ENCODE results near the gene SPRED3.
"Not testable (repeated sequence)": the region's sequence is repeated elsewhere in the genome, so short reads cannot be mapped to it uniquely, and the experiment has no call there.

Gene SPRED3, protein sequence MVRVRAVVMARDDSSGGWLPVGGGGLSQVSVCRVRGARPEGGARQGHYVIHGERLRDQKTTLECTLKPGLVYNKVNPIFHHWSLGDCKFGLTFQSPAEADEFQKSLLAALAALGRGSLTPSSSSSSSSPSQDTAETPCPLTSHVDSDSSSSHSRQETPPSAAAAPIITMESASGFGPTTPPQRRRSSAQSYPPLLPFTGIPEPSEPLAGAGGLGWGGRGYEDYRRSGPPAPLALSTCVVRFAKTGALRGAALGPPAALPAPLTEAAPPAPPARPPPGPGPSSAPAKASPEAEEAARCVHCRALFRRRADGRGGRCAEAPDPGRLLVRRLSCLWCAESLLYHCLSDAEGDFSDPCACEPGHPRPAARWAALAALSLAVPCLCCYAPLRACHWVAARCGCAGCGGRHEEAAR

DNA sequence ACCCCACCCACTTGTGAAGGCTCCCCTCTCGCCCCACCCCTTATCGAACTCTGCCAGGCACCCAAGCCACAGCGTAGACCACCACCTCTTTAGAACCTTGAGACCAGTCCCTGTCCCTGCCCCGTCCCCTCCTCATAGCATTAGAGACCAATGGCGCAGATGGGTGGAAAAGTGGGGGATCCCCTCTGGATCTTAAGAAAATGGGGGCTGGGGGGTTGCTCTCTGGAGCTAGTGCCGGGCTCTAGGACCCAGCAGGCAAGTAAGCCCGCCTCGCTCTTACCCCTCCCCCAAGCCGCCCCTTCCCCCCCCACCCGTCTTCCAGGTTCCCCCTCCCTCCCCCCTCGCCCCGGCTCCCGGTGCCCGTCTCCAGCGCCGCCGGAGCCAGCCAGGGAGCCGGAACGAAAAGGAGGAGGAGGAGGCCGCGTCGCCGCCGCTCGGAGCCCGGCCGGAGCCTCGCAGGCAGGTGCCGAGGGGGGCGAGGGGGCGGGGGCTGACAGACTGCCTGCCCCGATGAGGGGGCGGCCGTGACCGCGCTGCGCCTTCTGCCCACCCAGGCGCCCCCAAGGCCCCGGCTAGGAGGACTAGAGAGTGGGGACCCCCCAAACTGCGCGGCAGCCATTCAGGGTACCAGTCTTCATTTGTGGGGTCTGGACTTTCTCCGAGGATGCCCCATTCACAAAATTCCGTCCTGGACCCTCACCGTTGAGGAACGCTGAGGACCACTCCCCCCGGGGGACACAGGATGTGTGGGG, at the start of gene SPRED3:
Gene SPRED3 (plus strand): TSS at position 349 of the 752 bp plus-strand sequence. CDS start 1,606 bp downstream, outside the sequence.
- H3K27ac ChIP-seq (ENCODE audit: low read depth, low read length), result peak within 1 kb of the TSS; percentile 51
- H3K9ac ChIP-seq (ENCODE audit: low read length), result peak within 1 kb of the TSS; percentile 81
- H3K4me1 ChIP-seq (ENCODE audit: control insufficient read depth, insufficient read depth, low read length), result peaks cover 25% of the 10 kb centered on the region
- H3K36me3 ChIP-seq (ENCODE audit: control insufficient read depth, insufficient read depth, low read length), result peaks cover 21% of the 10 kb centered on the region
- H3K4me3 ChIP-seq (ENCODE audit: low read depth, low read length), result peak within 1 kb of the TSS; percentile 97
- peaks cover 12% of the 10 kb centered on the region; the same call in 1 of the 2 replicates for H3K27me3 ChIP-seq (ENCODE audit: control insufficient read depth, insufficient read depth, low read length)
- no peaks in the 10 kb centered on the region for H3K9me3 ChIP-seq (ENCODE audit: control insufficient read depth, insufficient read depth, low read depth, low read length)

DNA sequence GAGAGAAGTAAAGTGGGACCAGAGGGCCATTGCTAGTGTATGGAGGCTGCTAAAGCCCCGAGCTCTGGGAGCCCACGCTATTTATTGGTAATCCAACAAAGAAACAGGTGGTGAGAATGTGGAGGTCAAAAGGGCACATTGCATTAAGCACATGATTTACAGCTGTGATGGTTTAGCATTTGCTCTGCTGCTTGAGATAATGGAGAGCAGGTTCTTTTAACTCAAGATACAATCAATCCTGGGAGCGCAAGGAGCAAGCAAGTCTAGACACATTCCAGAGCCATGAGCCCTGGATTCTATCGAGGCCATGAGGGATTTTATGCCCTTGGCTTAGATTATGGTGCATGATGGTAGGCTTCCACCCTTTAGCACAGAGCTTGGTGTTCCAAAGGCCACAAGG, 49.5 kb upstream of the SPRED3 start:
- H3K27me3 ChIP-seq (ENCODE audit: control insufficient read depth, insufficient read depth, low read length); H3K27ac ChIP-seq (ENCODE audit: low read depth, low read length); H3K36me3 ChIP-seq (ENCODE audit: control insufficient read depth, insufficient read depth, low read length); H3K9me3 ChIP-seq (ENCODE audit: control insufficient read depth, insufficient read depth, low read depth, low read length); H3K4me3 ChIP-seq (ENCODE audit: low read depth, low read length); H3K9ac ChIP-seq (ENCODE audit: low read length): not testable (repeated sequence)
- H3K4me1 ChIP-seq (ENCODE audit: control insufficient read depth, insufficient read depth, low read length), result peaks cover 15% of the 10 kb centered on the region

DNA sequence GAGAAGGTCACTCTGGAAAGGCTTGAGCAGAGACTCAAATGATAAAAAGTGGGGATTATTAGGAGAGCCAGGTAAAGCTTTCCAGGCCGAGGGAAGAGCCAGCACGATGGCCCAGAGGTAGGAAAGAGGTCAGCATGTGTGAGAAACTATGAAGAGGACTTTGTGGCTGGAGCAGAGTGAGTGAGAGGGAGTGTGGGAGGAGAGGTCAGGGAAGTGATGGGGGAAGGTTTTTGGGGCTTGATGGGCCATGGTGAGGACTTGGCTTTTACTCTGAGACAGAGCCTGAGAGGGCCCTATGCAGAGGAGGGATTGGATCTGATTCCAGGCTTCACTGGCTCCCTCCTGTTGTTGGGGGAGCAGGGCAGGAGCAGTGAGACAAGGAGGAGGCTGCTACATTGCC, 47.6 kb upstream of the SPRED3 start:
- peaks cover 15% of the 10 kb centered on the region for H3K4me1 ChIP-seq (ENCODE audit: control insufficient read depth, insufficient read depth, low read length)
- H3K9ac ChIP-seq (ENCODE audit: low read length), result no peak overlapping the region
- no peak overlapping the region for H3K4me3 ChIP-seq (ENCODE audit: low read depth, low read length)
- H3K27ac ChIP-seq (ENCODE audit: low read depth, low read length), result no peak overlapping the region
- no peaks in the 10 kb centered on the region for H3K9me3 ChIP-seq (ENCODE audit: control insufficient read depth, insufficient read depth, low read depth, low read length)
- no peaks in the 10 kb centered on the region for H3K27me3 ChIP-seq (ENCODE audit: control insufficient read depth, insufficient read depth, low read length)
- no peaks in the 10 kb centered on the region for H3K36me3 ChIP-seq (ENCODE audit: control insufficient read depth, insufficient read depth, low read length)

DNA sequence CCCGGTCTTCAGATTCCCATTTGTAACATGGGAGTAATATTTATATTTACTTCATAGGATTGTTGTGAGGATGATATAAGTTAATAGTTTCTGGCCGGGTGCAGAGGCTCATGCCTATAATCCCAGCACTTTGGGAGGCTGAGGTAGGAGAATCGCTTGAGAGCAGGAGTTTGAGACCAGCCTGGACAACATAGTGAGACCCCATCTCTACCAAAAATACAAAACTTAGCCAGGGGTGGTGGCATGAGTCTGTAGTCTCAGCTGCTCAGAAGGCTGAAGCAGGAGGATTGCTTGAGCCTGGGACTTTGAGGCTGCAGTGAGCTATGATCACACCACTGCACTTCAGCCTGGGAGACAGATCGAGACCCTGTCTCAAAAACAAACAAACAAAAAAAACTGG, 41.7 kb upstream of the SPRED3 start:
- Histone ChIP-seq H3K27ac (ENCODE audit: low read depth, low read length) (no peak overlapping the region), H3K4me1 (ENCODE audit: control insufficient read depth, insufficient read depth, low read length) (peaks cover 4% of the 10 kb centered on the region; the same call in 1 of the 2 replicates), H3K9ac (ENCODE audit: low read length) (no peak overlapping the region), H3K36me3 (ENCODE audit: control insufficient read depth, insufficient read depth, low read length) (no peaks in the 10 kb centered on the region), H3K4me3 (ENCODE audit: low read depth, low read length) (no peak overlapping the region), H3K27me3 (ENCODE audit: control insufficient read depth, insufficient read depth, low read length) (no peaks in the 10 kb centered on the region), H3K9me3 (ENCODE audit: control insufficient read depth, insufficient read depth, low read depth, low read length) (no peaks in the 10 kb centered on the region)

DNA sequence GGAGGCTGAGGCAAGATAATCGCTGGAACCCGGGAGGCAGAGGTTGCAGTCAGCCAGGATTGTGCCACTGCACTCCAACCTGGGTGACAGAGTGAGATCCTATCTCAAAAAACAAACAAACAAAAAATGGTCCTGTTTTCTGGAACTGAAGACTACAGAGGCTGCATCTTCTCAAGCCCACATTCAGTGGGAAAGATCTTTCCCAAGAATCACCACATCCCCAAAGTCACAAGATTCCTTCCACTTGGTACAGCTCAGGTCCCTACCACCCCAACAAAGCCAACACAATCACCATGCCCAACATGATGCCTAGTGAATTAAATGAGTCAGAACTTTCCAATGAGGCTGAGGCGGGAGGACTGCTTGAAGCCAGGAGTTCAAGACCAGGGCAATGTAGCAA, 37.6 kb upstream of the SPRED3 start:
- H3K9me3 ChIP-seq (ENCODE audit: control insufficient read depth, insufficient read depth, low read depth, low read length), result no peaks in the 10 kb centered on the region
- no peak overlapping the region for H3K9ac ChIP-seq (ENCODE audit: low read length)
- no peaks in the 10 kb centered on the region for H3K4me1 ChIP-seq (ENCODE audit: control insufficient read depth, insufficient read depth, low read length)
- H3K36me3 ChIP-seq (ENCODE audit: control insufficient read depth, insufficient read depth, low read length), result no peaks in the 10 kb centered on the region
- no peaks in the 10 kb centered on the region for H3K27me3 ChIP-seq (ENCODE audit: control insufficient read depth, insufficient read depth, low read length)
- H3K4me3 ChIP-seq (ENCODE audit: low read depth, low read length), result no peak overlapping the region
- H3K27ac ChIP-seq (ENCODE audit: low read depth, low read length), result no peak overlapping the region

DNA sequence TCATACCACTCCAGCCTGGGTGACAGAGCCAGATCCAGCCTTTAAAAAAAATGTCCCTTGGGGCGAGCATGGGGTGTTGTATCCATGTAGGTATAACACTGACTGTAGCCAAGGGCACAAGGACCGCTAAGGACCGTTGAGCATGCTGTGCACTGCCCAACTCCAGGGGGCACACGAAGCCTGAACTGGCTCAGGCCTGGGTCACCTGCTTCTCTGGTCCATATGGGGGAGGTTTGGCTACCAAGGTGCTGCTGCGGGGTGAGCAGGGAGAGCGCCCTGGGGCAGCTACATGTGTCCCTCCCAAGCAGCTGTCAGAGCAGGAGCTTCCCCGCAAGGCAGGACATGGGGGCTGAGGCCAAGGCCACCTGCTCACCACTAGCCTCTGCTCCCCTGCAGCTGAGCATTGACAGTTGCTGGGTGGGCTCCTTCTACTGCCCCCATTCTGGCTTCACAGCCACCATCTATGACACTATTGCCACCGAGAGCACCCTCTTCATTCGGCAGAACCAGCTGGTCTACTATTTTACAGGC, 36.6 kb upstream of the SPRED3 start:
- no peak overlapping the region for H3K4me3 ChIP-seq (ENCODE audit: low read depth, low read length)
- no peaks in the 10 kb centered on the region for H3K4me1 ChIP-seq (ENCODE audit: control insufficient read depth, insufficient read depth, low read length)
- no peak overlapping the region for H3K9ac ChIP-seq (ENCODE audit: low read length)
- H3K27ac ChIP-seq (ENCODE audit: low read depth, low read length), result no peak overlapping the region
- no peaks in the 10 kb centered on the region for H3K36me3 ChIP-seq (ENCODE audit: control insufficient read depth, insufficient read depth, low read length)
- H3K27me3 ChIP-seq (ENCODE audit: control insufficient read depth, insufficient read depth, low read length), result peaks cover 10% of the 10 kb centered on the region; the same call in 1 of the 2 replicates
- no peaks in the 10 kb centered on the region for H3K9me3 ChIP-seq (ENCODE audit: control insufficient read depth, insufficient read depth, low read depth, low read length)

DNA sequence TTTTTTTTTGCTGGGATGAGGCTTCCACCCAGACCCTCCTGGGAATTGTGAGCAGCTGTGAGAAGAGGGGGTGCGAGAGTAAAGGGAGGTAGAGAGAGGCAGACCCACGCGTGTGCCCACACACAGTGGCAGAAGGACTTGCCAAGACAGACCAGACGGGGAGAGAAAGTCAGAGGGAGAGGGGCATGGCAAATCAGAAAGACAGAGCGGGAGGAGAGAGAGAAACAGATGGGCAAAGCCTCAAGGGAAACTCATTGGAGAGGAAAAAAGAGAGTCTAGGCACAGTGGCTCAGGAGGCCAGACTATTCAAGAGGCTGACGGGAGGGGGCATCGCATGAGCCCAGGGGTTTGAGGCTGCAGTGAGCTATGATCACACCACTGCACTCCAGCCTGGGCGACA, 35.9 kb upstream of the SPRED3 start:
- no peak overlapping the region for H3K4me3 ChIP-seq (ENCODE audit: low read depth, low read length)

DNA sequence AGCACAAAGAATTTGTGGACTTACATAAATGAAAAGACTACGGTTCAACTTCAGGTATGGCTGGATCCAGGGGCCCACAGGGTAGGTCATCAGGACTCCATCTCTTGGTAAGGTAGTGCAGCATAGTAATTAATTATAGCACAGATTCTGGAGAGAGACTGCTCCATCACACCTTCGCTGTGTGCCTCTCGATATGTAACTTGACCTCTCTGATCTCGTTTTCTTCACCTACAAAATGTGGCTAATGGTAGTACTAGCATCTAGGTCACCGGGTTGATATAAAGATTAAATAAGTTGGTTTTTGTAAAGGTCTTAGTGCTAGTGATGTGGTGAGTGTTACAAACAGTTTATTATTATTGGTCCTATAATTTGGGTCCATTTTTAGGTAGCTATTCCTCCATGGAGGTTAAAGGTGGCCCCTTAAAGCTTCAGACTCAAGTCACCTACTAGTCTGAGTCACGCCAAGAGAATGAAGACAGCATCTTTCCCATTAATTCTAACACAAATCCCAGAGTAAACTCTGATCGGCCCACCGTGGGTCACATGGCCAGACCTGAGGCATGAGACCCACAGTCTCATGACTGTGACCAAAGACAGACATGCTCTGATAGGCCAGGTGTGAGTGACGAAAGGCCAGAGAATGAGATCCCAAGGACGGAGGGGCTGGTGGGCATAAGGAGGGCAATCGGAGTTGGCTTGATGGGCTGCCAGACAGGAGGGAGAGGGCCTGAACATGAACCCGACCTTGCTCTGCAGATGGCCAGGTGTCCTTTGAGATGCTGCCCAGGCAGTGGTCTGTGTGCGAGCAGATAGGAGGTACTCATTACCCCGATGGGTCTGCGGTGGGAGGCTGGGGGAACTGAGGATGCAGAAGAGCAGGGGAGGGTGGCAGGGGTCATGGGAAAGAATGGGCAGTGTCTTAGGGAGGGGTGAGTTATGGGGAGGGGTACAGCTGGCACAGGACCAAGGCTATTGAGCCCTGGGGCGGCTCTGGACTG, 32.5 kb upstream of the SPRED3 start:
- H3K27ac ChIP-seq (ENCODE audit: low read depth, low read length), result no peak overlapping the region
- no peak overlapping the region for H3K9ac ChIP-seq (ENCODE audit: low read length)
- no peak overlapping the region for H3K4me3 ChIP-seq (ENCODE audit: low read depth, low read length)
- no peaks in the 10 kb centered on the region for H3K9me3 ChIP-seq (ENCODE audit: control insufficient read depth, insufficient read depth, low read depth, low read length)
- peaks cover 45% of the 10 kb centered on the region for H3K27me3 ChIP-seq (ENCODE audit: control insufficient read depth, insufficient read depth, low read length)
- no peaks in the 10 kb centered on the region for H3K4me1 ChIP-seq (ENCODE audit: control insufficient read depth, insufficient read depth, low read length)
- no peaks in the 10 kb centered on the region for H3K36me3 ChIP-seq (ENCODE audit: control insufficient read depth, insufficient read depth, low read length)

More for the DNA sequence above, 35.9 kb upstream of the SPRED3 start:
- H3K9me3 ChIP-seq (ENCODE audit: control insufficient read depth, insufficient read depth, low read depth, low read length), result no peaks in the 10 kb centered on the region
- peaks cover 11% of the 10 kb centered on the region; the same call in 1 of the 2 replicates for H3K27me3 ChIP-seq (ENCODE audit: control insufficient read depth, insufficient read depth, low read length)
- no peak overlapping the region for H3K27ac ChIP-seq (ENCODE audit: low read depth, low read length)
- no peaks in the 10 kb centered on the region for H3K4me1 ChIP-seq (ENCODE audit: control insufficient read depth, insufficient read depth, low read length)
- no peak overlapping the region for H3K9ac ChIP-seq (ENCODE audit: low read length)
- H3K36me3 ChIP-seq (ENCODE audit: control insufficient read depth, insufficient read depth, low read length), result no peaks in the 10 kb centered on the region

DNA sequence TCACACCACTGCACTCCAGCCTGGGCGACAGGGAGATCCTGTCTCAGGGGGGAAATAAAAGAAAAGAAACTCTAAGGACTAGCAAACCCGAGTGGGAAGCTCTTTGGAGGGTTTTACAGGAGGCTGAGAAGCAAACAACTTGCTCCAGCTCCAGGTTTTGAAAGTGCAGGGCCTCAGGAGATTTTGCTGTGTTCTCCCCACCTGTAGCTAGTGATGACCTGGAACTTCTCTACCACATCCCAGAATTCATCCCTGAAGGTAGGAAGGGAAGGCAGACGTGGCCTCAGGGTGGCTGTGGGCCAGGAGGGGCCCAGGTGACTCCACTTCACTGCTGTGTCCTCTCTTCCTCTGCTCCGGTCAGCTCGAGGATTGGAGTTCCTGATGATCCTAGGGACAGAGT, 30.4 kb upstream of the SPRED3 start:
- H3K27me3 ChIP-seq (ENCODE audit: control insufficient read depth, insufficient read depth, low read length), result peaks cover 52% of the 10 kb centered on the region
- H3K36me3 ChIP-seq (ENCODE audit: control insufficient read depth, insufficient read depth, low read length), result no peaks in the 10 kb centered on the region
- no peaks in the 10 kb centered on the region for H3K9me3 ChIP-seq (ENCODE audit: control insufficient read depth, insufficient read depth, low read depth, low read length)
- H3K4me3 ChIP-seq (ENCODE audit: low read depth, low read length), result no peak overlapping the region
- 0 out of 2 replicates have a peak, but pooled peaks cover 5% of the 10 kb centered on the region for H3K4me1 ChIP-seq (ENCODE audit: control insufficient read depth, insufficient read depth, low read length)
- H3K9ac ChIP-seq (ENCODE audit: low read length), result no peak overlapping the region
- no peak overlapping the region for H3K27ac ChIP-seq (ENCODE audit: low read depth, low read length)

DNA sequence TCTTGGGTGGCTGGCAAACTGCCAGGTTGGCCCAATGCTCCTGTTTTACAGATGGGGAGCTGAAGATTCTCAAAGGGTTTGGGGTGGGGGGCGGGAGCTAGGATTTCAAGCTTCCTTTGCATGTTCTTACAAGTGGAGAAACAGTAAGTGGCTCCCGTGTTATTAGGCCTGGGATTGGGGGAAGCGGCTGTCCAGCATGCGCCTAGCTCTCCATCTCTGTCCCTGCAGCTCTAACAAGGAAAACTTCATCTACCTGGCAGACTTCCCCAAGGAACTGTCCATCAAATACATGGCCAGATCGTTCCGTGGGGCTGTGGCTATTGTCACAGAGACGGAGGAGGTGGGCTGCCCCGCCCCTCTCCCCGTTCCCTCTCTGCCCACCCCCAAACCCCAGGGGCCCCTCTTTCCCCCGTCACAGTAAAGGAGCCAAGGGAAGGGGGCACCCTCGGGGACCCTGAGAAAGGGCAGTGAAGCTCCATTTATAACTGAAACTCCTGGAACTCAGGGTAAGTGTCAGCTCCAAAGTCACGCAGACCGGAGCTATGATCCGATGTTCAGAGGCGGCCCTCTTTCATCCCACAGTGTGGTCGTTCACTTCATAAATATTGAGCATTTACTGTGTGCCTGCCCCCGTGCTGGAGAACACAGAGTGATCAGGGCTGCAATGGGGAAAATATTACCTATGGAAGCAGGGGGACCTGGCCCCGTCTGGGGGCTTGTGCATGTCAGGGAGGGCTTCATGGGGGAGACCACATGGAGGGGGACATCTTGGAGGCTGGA, 29.1 kb upstream of the SPRED3 start:
- no peak overlapping the region for H3K4me3 ChIP-seq (ENCODE audit: low read depth, low read length)
- no peaks in the 10 kb centered on the region for H3K9me3 ChIP-seq (ENCODE audit: control insufficient read depth, insufficient read depth, low read depth, low read length)
- no peak overlapping the region for H3K9ac ChIP-seq (ENCODE audit: low read length)
- no peak overlapping the region for H3K27ac ChIP-seq (ENCODE audit: low read depth, low read length)
- no peaks in the 10 kb centered on the region for H3K36me3 ChIP-seq (ENCODE audit: control insufficient read depth, insufficient read depth, low read length)
- peaks cover 52% of the 10 kb centered on the region for H3K27me3 ChIP-seq (ENCODE audit: control insufficient read depth, insufficient read depth, low read length)
- H3K4me1 ChIP-seq (ENCODE audit: control insufficient read depth, insufficient read depth, low read length), result 0 out of 2 replicates have a peak, but pooled peaks cover 5% of the 10 kb centered on the region
